Thyroid gland (tissue), 4 donors: ENCODE measurements around the gene FBXO4.

Experiments
- CTCF ChIP-seq, 6 experiments: fragments of 200-600 bp in 3 of 6; fragments of 450-650 bp in 3 of 6; sonication (generic) in 3 of 6; IDR thresholded peaks; one replicate each; pipeline ENCODE4 v1.5.1; 2016 to 2019; ENCODE audit warnings: antibody characterized with exemption in 6 of 6, mild to moderate bottlenecking in 2 of 6, inconsistent platforms in 1 of 6, moderate library complexity in 1 of 6
- POLR2A ChIP-seq, 2 donors: fragments of 450-650 bp; IDR thresholded peaks; one replicate each; pipeline ENCODE4 v1.6.1; 2017; ENCODE audit warnings: antibody characterized with exemption in 2 of 2, mild to moderate bottlenecking in 2 of 2, moderate library complexity in 1 of 2

DNA sequence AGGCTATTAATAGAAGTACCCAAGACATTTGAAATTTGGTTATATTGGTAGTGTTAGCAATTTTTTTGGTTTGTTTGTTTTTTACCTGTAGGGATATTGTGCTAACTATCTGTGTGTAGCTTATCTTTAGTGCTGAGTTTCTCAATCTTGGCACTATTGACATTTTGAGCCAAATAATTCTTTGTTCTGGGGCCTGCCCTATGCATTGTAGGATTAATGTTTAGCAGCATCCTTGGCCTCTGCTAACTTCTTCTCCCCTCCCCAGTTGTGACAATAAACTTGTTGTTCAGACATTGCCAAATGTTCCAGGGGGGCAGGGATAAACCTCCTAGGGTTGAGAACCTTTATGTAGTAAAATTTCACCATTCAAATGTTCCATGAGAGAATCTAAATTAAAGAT, 4.0 kb downstream of the FBXO4 start:
- no peak for TF ChIP-seq CTCF (IDR thresholded peaks at IDR 0.05)
- no peak for TF ChIP-seq POLR2A (IDR thresholded peaks at IDR 0.05)
